Stimulated activated CD4-positive, alpha-beta T cell treated with anti-CD3 and anti-CD28 coated beads, Interleukin-4, amount 100 ng/mL, for 24 hours (primary cell): ENCODE measurements around the gene LYZ.
A peak's percentile ranks its signal among the peaks of the same experiment; 100 is the strongest.
"Not testable (repeated sequence)": the region's sequence is repeated elsewhere in the genome, so short reads cannot be mapped to it uniquely, and the experiment has no call there.

Source experiments
- DNase-seq: peaks from one replicate; pipeline ENCODE4 v3.0.0-alpha.2; 2020

Gene LYZ

GRCh38 chr12:69348162-69348938 lies at the start of gene LYZ:
Gene LYZ, plus strand, starts transcription at chr12:69348381. Its CDS starts 28 bp downstream, at chr12:69348409.
- no peak for DNase-seq

- no peak for DNase-seq
Observed at GRCh38 chr12:69298947-69299346, 49.2 kb upstream of the LYZ start.

- DNase-seq: no peak
Observed at GRCh38 chr12:69304284-69304683, 43.9 kb upstream of the LYZ start.

- no peak for DNase-seq
Observed at GRCh38 chr12:69309461-69309860, 38.7 kb upstream of the LYZ start.

- no peak for DNase-seq
Observed at GRCh38 chr12:69313209-69313608, 35.0 kb upstream of the LYZ start.

- DNase-seq: not testable (repeated sequence)
Observed at GRCh38 chr12:69316784-69317183, 31.4 kb upstream of the LYZ start.

- DNase-seq: not testable (repeated sequence)
Observed at GRCh38 chr12:69317233-69317632, 30.9 kb upstream of the LYZ start.

- no peak for DNase-seq
Observed at GRCh38 chr12:69318225-69318624, 30.0 kb upstream of the LYZ start.

- no peak for DNase-seq
Observed at GRCh38 chr12:69321351-69321750, 26.8 kb upstream of the LYZ start.

GRCh38 chr12:69324797-69325466 lies 23.2 kb upstream of the LYZ start:
- no peak for DNase-seq

GRCh38 chr12:69328426-69328825 lies 19.8 kb upstream of the LYZ start:
- DNase-seq: no peak

GRCh38 chr12:69329669-69330428 lies 18.3 kb upstream of the LYZ start:
- no peak for DNase-seq

- peak; percentile 57 for DNase-seq
Observed at GRCh38 chr12:69330475-69331473, 17.4 kb upstream of the LYZ start.

GRCh38 chr12:69331519-69331908 lies 16.7 kb upstream of the LYZ start:
- no peak for DNase-seq

GRCh38 chr12:69331909-69332684 lies 16.1 kb upstream of the LYZ start:
- DNase-seq: no peak

- DNase-seq: no peak
Observed at GRCh38 chr12:69332815-69333358, 15.3 kb upstream of the LYZ start.

GRCh38 chr12:69334158-69334557 lies 14.0 kb upstream of the LYZ start:
- no peak for DNase-seq

- DNase-seq: no peak
Observed at GRCh38 chr12:69337311-69338090, 10.7 kb upstream of the LYZ start.

- no peak for DNase-seq
Observed at GRCh38 chr12:69338120-69338859, 9.9 kb upstream of the LYZ start.

- no peak for DNase-seq
Observed at GRCh38 chr12:69338936-69339335, 9.2 kb upstream of the LYZ start.
